Measurements from ENCODE around the gene SCUBE1.
A peak's percentile ranks its signal among the peaks of the same experiment; 100 is the strongest.

Gene SCUBE1

DNA sequence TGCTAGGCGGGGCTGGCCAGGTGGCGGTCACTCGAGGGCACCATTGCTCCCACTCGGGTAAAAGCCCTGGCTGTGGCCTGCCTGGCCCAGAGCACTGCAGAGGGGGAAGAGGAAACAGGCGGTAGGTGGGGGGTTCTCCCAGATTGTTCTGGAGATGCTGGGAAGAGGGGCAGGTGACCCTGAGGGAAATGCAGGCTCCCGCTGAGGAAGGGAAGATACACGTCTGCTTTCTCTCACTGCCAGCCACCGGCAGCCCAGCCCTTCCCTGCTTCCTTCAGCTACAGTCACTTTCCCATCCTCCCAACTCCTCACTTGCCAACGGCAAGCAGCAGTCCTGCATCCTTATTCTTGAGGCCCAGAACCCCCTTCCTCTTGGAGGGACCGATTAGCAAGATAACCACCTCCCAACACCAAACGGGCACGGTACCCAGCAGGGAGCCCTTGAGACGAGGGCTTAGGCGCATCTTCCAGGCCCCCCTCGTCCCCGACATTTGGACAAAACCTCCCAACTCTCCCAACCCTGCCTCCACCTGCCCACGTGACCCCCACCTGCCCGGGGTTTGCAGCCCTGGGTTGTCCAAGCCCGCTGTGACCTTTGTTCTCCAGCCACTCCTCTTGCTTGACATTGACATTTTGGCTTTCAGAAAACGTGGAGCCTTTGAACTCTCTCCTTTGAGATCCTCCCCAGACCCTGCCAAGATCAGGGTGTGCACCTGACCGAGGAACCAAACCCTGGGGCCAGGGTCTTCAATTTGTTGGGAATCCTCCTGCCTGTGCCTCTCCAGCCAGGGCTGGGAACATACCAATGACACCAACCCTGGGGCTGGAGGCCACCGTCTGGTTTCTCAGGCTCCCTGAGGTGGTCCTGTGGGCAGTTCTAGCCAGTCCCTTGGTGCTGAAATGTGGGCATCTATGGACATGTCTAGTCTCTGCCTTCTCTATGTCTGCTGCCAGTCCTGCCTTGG, 107.4 kb downstream of the SCUBE1 start:
- no peak for DNase-seq

- DNase-seq, result no peak
Observed at GRCh38 chr22:43234264-43234988, 108.7 kb downstream of the SCUBE1 start.

GRCh38 chr22:43233529-43233928, 109.6 kb downstream of the SCUBE1 start:
- no peak for DNase-seq

GRCh38 chr22:43232445-43232844, 110.7 kb downstream of the SCUBE1 start:
- DNase-seq, result no peak

DNA sequence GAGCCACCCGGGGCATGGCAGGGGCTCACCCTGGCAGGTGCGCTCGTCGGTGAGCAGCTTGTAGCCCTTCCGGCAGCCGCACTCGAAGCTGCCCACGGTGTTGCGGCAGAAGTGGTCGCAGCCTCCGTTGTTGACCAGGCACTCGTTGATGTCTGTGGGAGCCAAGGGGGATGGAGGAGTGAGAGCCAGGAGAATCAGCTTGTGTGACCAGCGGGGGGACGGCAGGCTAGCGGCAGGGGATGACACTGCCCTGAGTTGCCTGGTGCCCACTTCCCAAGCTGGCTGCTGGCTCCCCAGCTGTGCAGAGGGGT, 111.5 kb downstream of the SCUBE1 start:
- no peak for DNase-seq

GRCh38 chr22:43230971-43231723, 112.0 kb downstream of the SCUBE1 start:
- peak; percentile 49 to 71 (median 62) for DNase-seq

DNA sequence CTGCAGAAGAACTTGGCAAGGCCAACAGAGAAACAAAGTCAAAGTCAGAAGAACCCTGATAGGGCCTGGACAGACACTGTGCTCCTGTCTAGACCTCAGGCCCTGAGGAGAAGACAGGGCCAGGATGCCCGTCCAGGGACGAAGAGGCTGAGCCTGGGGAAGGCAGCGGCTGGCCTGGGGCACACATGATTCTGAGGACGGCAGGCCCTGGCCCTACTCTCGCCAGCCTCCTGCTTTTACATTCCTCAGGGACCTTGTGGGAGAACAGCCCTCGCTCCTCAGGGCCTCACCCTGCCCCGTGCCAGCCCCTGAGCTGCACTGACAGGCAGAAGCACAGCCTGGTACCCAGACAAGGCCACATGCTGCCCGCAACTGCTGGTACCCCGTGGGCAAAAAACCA, 112.6 kb downstream of the SCUBE1 start:
- DNase-seq, result no peak

GRCh38 chr22:43228863-43229262, 114.3 kb downstream of the SCUBE1 start:
- DNase-seq, result no peak

- DNase-seq, result peak; percentile 31 to 73 (median 48)
Observed at GRCh38 chr22:43228330-43228729, 114.8 kb downstream of the SCUBE1 start.

DNA sequence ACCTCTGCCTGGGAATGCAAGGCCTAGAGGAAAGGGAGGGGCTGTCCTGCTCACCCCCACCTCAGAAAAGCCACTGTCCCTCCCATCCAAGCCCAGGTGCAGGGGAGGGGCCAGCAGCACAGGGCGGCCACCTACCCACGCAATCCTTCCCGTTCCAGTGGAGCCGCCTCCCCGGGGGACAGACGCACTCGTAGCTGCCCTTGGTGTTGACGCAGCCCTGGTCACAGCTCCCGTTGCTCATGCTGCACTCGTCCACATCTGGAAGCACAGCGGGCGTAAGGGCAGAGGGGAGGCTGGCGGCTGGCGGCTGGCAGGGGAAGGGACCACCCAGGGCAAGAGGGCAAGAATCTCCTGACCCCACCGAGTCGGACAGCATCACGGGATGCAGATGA, 115.9 kb downstream of the SCUBE1 start:
- no peak for DNase-seq

GRCh38 chr22:43226377-43227238, 116.6 kb downstream of the SCUBE1 start:
- peak in 2 of 4 experiments; percentile 8 to 28 for DNase-seq

GRCh38 chr22:43225609-43226008, 117.6 kb downstream of the SCUBE1 start:
- no peak for DNase-seq

DNA sequence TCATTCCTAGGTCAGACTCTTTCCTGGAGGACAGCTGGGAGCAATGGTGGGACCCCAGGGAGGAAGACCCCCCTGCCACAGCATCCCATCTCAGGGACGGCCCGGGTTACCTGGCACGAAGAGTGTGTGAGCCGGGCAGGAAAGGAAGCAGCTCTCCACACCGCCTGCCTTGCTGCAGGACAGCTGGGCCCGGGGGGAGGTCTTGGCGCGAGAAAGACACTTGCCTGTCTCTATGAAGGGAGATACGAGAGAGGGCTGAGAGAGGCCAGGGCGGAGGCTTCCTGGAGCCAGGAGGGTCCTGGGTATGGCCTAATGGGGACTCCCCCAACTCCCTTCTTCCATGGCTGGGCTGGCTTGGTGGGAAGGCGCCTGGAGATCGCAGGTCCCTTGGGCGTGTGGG, 120.2 kb downstream of the SCUBE1 start:
- DNase-seq, result no peak

DNA sequence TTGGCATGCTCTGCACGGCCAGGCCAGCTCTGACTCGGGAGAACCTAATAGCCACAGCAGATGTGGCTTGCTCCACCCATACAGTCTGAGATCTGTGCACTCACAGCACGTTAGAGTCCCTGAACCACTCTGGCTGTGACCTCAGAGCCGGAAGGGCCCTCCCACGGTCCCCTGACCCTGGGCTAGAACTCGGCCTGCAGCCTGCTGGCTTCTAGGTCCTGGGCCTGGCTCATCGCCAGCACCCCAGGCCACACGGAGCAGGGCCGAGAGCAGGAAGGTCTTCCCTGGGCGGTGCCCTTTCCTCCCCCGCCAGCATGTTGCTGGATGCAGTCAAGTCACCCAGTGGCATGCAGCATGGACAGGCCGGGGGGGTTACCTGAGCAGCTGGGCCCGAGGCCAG, 120.9 kb downstream of the SCUBE1 start:
- no peak for DNase-seq

DNA sequence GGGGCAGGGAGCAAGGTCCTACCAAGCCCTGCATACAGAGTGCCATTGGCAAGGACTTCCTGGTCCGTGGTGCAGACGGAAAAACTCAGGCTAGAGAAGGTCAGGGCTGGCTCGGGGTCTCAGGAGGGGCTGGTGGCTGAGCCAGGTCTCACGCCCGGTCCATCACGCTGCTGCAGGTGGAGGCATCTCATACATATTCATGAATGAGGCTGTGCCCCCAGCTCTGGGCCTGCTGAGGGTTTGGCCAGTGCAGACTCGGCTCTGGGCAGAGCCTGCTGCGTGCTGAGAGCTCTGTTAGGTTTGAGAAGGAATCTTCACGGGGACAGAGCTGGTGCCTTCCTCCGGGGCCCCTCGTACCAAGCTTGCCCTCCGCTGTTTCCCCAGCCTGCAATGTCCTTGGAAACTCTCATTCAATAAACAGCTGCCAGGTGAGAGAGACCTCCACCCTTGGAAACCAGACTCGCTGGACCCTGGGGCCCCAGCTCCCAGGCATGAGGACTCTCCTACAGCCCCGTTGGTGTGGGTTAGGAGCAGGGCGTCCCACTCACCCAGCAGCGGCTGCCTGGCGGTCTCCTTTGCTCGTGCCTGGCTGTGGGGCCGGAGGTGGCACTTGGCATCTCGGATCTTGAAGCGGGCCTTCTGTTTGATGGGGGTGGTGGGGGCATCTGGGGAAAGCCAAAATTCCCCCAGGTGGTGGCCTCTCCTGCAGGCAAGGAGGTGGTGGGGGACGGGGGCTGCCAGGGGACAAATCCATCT, 122.4 kb downstream of the SCUBE1 start:
- no peak for DNase-seq

DNA sequence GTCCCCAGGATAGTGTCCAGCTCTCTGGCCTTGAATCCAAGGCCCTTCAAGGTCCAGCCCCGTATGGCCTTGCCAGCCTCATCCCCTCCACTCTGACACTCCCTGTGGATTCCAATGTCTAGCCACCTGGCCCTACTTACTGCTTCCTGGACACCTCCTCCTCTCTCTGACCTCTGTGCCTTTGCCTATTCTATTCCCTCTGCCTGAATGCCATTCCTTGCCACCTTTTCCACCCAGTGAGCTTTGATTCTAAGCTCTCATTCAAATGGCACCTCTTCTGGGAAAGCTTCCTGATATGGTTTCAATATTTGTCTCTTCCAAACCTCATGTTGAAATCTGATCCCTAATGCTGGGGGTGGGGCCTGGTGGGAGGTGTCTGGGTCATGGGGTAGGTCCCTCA, 124.4 kb downstream of the SCUBE1 start:
- no peak for DNase-seq

- no peak for DNase-seq
Observed at GRCh38 chr22:43217285-43218030, 125.7 kb downstream of the SCUBE1 start.

GRCh38 chr22:43216738-43217137, 126.4 kb downstream of the SCUBE1 start:
- DNase-seq, result no peak

DNA sequence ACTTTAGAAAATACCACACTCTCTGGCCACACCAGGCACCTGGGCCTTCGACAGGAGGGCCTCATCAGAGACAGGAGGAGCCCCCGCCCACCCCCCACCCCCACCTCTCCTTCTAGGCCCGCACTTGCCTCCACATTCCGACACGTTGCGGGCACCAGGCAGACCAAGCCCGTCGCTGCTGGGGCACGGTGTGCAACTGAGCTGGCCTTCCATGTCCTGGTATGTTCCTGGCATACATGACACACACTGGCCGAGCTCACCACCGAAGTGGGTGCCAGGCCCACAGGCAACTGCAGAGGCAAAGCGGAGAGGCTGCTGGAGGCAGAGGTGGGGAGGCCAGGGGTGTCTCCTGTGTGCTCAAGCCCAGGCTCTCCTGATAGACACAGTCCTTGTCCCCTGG, 129.2 kb downstream of the SCUBE1 start:
- DNase-seq, result no peak

DNA sequence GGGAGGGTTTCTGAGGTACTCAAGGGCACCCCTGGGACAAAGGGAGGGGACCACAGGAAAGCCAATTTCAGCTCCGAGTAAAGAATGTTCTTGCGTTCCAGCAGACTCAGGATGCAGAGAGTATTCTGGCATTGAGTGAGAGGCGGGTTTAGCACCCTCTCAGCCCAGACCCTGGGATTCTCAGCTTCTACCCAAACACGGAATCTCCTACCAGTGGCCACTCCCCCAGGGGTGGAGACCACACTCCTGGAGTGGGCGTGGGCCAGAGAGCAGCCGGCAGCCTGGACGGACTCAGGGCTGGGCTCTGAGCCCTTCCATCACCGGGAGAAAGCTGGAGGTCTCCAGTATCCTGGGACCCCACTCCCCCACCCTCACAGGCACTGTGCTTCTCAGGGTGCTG, 130.1 kb downstream of the SCUBE1 start:
- DNase-seq, result no peak

Measured in suppressor macrophage (primary cell).